ENCODE data around the gene EGFL6.

Gene EGFL6

GRCh38 chrX:13571136-13571535, 1.7 kb downstream of the EGFL6 start:
- Histone ChIP-seq H3K27me3 (ENCODE audit: low read depth, low read length) (no peaks in the 10 kb centered on the region), H3K79me2 (ENCODE audit: low read length) (no peaks in the 10 kb centered on the region), H3K4me3 (ENCODE audit: low read length) (no peak overlapping the region), H3K4me2 (ENCODE audit: low read length) (no peak overlapping the region), H4K20me1 (ENCODE audit: insufficient read depth, low read length) (no peaks in the 10 kb centered on the region), H3K4me1 (ENCODE audit: low read length) (peaks cover 16% of the 10 kb centered on the region), H3K9me3 (ENCODE audit: insufficient read depth, low read length) (no peaks in the 10 kb centered on the region), H3K36me3 (replicated peaks; ENCODE audit: low read depth, low read length) (no peaks in the 10 kb centered on the region), H3K9ac (ENCODE audit: low read length) (no peak overlapping the region), H3K27ac (ENCODE audit: low read length) (no peak overlapping the region), H2AFZ (ENCODE audit: low read depth, low read length) (no peak overlapping the region)
- no peak for TF ChIP-seq CTCF (IDR thresholded peaks at IDR 0.05; ENCODE audit: low read depth, low read length)
- TF ChIP-seq EZH2phosphoT487 (IDR thresholded peaks at IDR 0.05; ENCODE audit: low read depth): no peak

DNA sequence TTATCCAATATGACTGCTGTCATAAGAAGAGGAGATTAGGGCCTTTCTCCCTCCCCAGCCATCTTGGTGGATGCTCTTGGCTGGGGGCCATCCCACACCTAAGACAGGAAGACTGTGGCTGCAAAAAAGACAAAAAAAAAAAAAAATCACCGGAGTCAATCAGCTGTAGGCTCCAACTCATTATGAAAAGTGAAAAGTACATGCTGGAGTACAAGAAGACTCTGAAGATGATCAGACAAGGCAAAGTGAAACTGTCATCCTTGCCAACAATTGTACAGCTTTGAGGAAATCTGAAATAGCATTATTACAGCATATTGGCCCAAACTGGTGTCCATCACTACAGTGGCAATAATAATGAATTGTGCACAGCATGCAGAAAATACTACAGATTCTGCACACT, 5.2 kb downstream of the EGFL6 start:
- Histone ChIP-seq H3K27ac (ENCODE audit: low read length) (no peak overlapping the region), H3K4me3 (ENCODE audit: low read length) (no peak overlapping the region), H3K9ac (ENCODE audit: low read length) (no peak overlapping the region), H3K27me3 (ENCODE audit: low read depth, low read length) (no peaks in the 10 kb centered on the region), H2AFZ (ENCODE audit: low read depth, low read length) (no peak overlapping the region), H3K79me2 (ENCODE audit: low read length) (no peaks in the 10 kb centered on the region), H3K4me2 (ENCODE audit: low read length) (peak overlapping the region; percentile 26), H3K4me1 (ENCODE audit: low read length) (peaks cover 16% of the 10 kb centered on the region), H3K36me3 (replicated peaks; ENCODE audit: low read depth, low read length) (no peaks in the 10 kb centered on the region), H3K9me3 (ENCODE audit: insufficient read depth, low read length) (no peaks in the 10 kb centered on the region), H4K20me1 (ENCODE audit: insufficient read depth, low read length) (no peaks in the 10 kb centered on the region)
- TF ChIP-seq CTCF (IDR thresholded peaks at IDR 0.05; ENCODE audit: low read depth, low read length) (no peak), EZH2phosphoT487 (IDR thresholded peaks at IDR 0.05; ENCODE audit: low read depth) (no peak)

GRCh38 chrX:13579661-13580060, 10.3 kb downstream of the EGFL6 start:
- peaks cover 4% of the 10 kb centered on the region for H3K4me1 ChIP-seq (ENCODE audit: low read length)
- no peak overlapping the region for H3K9ac ChIP-seq (ENCODE audit: low read length)
- TF ChIP-seq EZH2phosphoT487 (IDR thresholded peaks at IDR 0.05; ENCODE audit: low read depth) (no peak), CTCF (IDR thresholded peaks at IDR 0.05; ENCODE audit: low read depth, low read length) (no peak)
- H3K4me3 ChIP-seq (ENCODE audit: low read length): no peak overlapping the region
- H3K4me2 ChIP-seq (ENCODE audit: low read length): no peak overlapping the region
- no peaks in the 10 kb centered on the region for H3K9me3 ChIP-seq (ENCODE audit: insufficient read depth, low read length)
- no peaks in the 10 kb centered on the region for H3K36me3 ChIP-seq (replicated peaks; ENCODE audit: low read depth, low read length)
- no peaks in the 10 kb centered on the region for H4K20me1 ChIP-seq (ENCODE audit: insufficient read depth, low read length)
- H3K27ac ChIP-seq (ENCODE audit: low read length): no peak overlapping the region
- no peak overlapping the region for H2AFZ ChIP-seq (ENCODE audit: low read depth, low read length)
- H3K27me3 ChIP-seq (ENCODE audit: low read depth, low read length): no peaks in the 10 kb centered on the region
- H3K79me2 ChIP-seq (ENCODE audit: low read length): no peaks in the 10 kb centered on the region

DNA sequence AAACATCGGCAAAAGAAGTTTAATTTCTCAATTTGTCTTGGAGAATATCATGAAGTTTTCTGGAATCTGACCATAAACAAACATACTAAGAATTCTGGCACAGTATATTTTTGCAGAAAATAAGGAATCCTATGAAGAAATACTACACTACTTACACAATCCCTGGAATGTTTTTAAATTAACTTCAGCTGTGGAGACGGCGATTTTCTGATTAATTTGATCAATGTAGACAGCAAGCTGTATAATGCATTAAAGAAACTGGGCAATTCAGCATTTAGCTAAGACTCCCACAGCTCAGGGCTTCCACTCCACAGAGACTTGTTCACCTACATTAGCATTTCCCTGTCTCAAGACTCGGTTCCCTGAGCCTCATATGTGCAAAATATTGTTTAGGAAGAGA, 12.2 kb downstream of the EGFL6 start:
- no peak for TF ChIP-seq EZH2phosphoT487 (IDR thresholded peaks at IDR 0.05; ENCODE audit: low read depth)
- TF ChIP-seq CTCF (IDR thresholded peaks at IDR 0.05; ENCODE audit: low read depth, low read length): no peak

More for the DNA sequence above, 12.2 kb downstream of the EGFL6 start:
- no peak overlapping the region for H3K4me2 ChIP-seq (ENCODE audit: low read length)
- no peaks in the 10 kb centered on the region for H3K27me3 ChIP-seq (ENCODE audit: low read depth, low read length)
- H3K9me3 ChIP-seq (ENCODE audit: insufficient read depth, low read length): no peaks in the 10 kb centered on the region
- H3K79me2 ChIP-seq (ENCODE audit: low read length): no peaks in the 10 kb centered on the region
- H2AFZ ChIP-seq (ENCODE audit: low read depth, low read length): no peak overlapping the region
- no peak overlapping the region for H3K4me3 ChIP-seq (ENCODE audit: low read length)
- H4K20me1 ChIP-seq (ENCODE audit: insufficient read depth, low read length): no peaks in the 10 kb centered on the region
- no peaks in the 10 kb centered on the region for H3K4me1 ChIP-seq (ENCODE audit: low read length)
- no peak overlapping the region for H3K9ac ChIP-seq (ENCODE audit: low read length)
- H3K27ac ChIP-seq (ENCODE audit: low read length): no peak overlapping the region
- no peaks in the 10 kb centered on the region for H3K36me3 ChIP-seq (replicated peaks; ENCODE audit: low read depth, low read length)
